Measurements from ENCODE around the gene DNAJC18.

DNA sequence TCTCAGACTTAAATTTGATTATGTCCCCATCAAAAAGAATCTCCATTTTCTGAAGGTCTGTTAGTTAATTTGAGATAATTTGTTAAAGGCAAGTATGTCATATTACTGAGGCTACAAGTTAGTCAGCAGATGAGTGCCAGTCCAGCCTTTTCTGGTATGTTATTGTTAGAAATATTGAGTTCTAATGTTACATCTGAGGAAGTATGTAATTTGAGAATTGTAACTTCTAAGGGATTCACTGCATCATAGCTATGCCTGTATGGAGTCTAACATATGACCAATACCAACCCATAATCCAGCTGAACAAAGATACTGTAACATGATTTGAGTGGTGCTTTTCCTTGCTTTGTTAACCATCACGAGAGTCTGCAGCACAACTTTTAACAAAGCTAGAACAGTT, 70.1 kb downstream of the DNAJC18 start:
- TF ChIP-seq GATA3 (IDR thresholded peaks at IDR 0.05; ENCODE audit: low read depth, low read length) (no peak), GATA2 (IDR thresholded peaks at IDR 0.05; ENCODE audit: low read depth, low read length) (no peak)
